Measurements from ENCODE around the gene DNMT3A. TPM values are rescaled to one million over a fixed set of nuclear protein-coding genes. Genes with fewer than 3 reads are reported as not detected.

DNMT3A gene
- total RNA-seq, 1 donor from 2014 or later = 25.3 TPM

DNA sequence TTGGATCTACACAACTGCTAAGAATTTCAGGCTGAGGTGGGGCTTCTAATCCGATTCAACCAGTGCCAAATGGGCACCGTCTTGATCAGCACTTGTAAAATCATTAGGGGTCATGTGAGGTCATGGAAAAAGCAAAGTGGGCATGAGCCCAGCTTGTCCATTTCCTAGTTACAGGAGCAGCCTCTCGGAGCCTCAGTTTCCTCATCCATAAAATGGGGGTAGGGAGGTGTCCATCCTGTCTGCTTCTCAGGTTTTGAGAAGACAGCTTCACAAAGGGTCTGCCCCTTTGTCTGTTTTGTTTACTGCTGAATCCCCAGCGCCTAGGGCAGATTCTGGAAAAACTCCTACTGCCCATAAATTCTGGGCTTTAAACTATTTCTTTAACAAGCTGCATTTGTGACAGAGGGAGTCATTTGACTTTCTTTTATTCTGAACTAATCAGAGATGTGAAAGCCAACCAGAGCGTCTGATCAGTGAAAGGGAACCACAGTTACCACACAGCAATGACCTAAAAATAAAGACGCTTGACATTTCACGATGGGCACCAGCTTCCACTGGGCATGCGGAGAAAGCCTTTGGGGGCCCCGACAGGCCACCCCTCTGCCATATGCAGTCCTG is 38.9 kb downstream of the DNMT3A start:
- no peak for TF ChIP-seq CTCF (IDR thresholded peaks at IDR 0.05; ENCODE audit: insufficient read depth, low read length, poor library complexity, severe bottlenecking)
- no peak overlapping the region for H3K4me3 ChIP-seq (ENCODE audit: low read depth, low read length)
- H3K27me3 ChIP-seq (ENCODE audit: control insufficient read depth, insufficient read depth, low read length) = no peaks in the 10 kb centered on the region
- H3K36me3 ChIP-seq (ENCODE audit: control insufficient read depth, insufficient read depth, low read length) = peaks cover 3% of the 10 kb centered on the region
- no peak for DNase-seq (ENCODE audit: low read depth)

- no peak for TF ChIP-seq CTCF (IDR thresholded peaks at IDR 0.05; ENCODE audit: insufficient read depth, low read length, poor library complexity, severe bottlenecking)
- H3K27me3 ChIP-seq (ENCODE audit: control insufficient read depth, insufficient read depth, low read length) = no peaks in the 10 kb centered on the region
- peak; percentile 81 for DNase-seq (ENCODE audit: low read depth)
- no peak overlapping the region for H3K4me3 ChIP-seq (ENCODE audit: low read depth, low read length)
- H3K36me3 ChIP-seq (ENCODE audit: control insufficient read depth, insufficient read depth, low read length) = peaks cover 3% of the 10 kb centered on the region
Measured at GRCh38 chr2:25301453-25302352, 40.0 kb downstream of the DNMT3A start.

DNA sequence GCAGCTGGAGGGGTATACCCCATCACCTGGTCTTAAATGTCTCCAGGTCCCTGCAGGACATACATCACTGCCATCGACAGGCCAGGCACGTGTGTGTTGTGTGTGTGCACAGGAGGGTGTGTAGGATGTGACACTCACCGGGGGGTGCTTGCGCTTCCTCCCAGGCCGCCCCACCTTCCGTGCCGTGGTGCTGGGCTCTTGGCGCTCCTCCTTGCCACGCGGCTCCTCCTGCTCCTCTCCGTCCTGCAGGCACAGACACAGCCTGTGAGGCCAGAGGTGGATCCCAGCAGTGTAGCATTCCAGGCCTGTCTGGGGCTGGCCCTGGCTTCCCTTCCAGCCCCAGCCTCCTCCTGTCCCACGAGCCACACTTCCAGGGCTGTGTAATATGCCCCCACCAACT is 41.7 kb downstream of the DNMT3A start:
- peaks cover 3% of the 10 kb centered on the region for H3K36me3 ChIP-seq (ENCODE audit: control insufficient read depth, insufficient read depth, low read length)
- TF ChIP-seq CTCF (IDR thresholded peaks at IDR 0.05; ENCODE audit: insufficient read depth, low read length, poor library complexity, severe bottlenecking) = no peak
- no peak overlapping the region for H3K4me3 ChIP-seq (ENCODE audit: low read depth, low read length)
- no peaks in the 10 kb centered on the region for H3K27me3 ChIP-seq (ENCODE audit: control insufficient read depth, insufficient read depth, low read length)
- DNase-seq (ENCODE audit: low read depth) = no peak

GRCh38 chr2:25298776-25299431 is 42.8 kb downstream of the DNMT3A start:
- TF ChIP-seq CTCF (IDR thresholded peaks at IDR 0.05; ENCODE audit: insufficient read depth, low read length, poor library complexity, severe bottlenecking) = no peak
- Histone ChIP-seq H3K4me3 (ENCODE audit: low read depth, low read length) (no peak overlapping the region), H3K36me3 (ENCODE audit: control insufficient read depth, insufficient read depth, low read length) (peaks cover 3% of the 10 kb centered on the region), H3K27me3 (ENCODE audit: control insufficient read depth, insufficient read depth, low read length) (no peaks in the 10 kb centered on the region)
- no peak for DNase-seq (ENCODE audit: low read depth)

GRCh38 chr2:25297738-25298137 is 44.0 kb downstream of the DNMT3A start:
- H3K27me3 ChIP-seq (ENCODE audit: control insufficient read depth, insufficient read depth, low read length) = no peaks in the 10 kb centered on the region
- no peak for DNase-seq (ENCODE audit: low read depth)
- TF ChIP-seq CTCF (IDR thresholded peaks at IDR 0.05; ENCODE audit: insufficient read depth, low read length, poor library complexity, severe bottlenecking) = no peak
- H3K4me3 ChIP-seq (ENCODE audit: low read depth, low read length) = no peak overlapping the region
- no peaks in the 10 kb centered on the region for H3K36me3 ChIP-seq (ENCODE audit: control insufficient read depth, insufficient read depth, low read length)
